Measurements from ENCODE around the gene AUNIP.

DNA sequence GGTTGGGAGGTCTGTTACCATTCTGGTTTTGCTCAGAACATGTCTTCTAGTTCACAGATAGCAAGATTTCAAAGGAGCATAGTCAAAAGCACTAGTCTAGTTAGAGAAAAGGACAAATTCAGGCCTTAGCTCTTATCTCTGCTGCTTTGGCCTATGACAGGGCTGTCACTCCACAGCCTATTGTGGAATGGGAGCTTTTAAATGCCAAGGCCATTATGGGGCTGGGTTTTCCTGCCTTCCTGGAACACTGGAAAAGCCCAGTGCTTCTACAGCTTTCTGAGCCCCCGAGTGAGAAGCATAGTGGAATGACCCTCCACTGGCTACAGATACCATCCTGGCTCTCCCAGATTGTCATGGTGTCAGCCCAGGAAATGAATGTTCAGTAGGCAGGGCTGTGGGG is 30.2 kb downstream of the AUNIP start:
- TF ChIP-seq, protein P1, sequence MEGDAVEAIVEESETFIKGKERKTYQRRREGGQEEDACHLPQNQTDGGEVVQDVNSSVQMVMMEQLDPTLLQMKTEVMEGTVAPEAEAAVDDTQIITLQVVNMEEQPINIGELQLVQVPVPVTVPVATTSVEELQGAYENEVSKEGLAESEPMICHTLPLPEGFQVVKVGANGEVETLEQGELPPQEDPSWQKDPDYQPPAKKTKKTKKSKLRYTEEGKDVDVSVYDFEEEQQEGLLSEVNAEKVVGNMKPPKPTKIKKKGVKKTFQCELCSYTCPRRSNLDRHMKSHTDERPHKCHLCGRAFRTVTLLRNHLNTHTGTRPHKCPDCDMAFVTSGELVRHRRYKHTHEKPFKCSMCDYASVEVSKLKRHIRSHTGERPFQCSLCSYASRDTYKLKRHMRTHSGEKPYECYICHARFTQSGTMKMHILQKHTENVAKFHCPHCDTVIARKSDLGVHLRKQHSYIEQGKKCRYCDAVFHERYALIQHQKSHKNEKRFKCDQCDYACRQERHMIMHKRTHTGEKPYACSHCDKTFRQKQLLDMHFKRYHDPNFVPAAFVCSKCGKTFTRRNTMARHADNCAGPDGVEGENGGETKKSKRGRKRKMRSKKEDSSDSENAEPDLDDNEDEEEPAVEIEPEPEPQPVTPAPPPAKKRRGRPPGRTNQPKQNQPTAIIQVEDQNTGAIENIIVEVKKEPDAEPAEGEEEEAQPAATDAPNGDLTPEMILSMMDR (IDR thresholded peaks at IDR 0.05) = no peak
- TF ChIP-seq POLR2A (IDR thresholded peaks at IDR 0.05) = no peak
